OCI-LY3 (cell line): Measurements from ENCODE around the gene STAM2.
"Not testable (repeated sequence)": the region's sequence is repeated elsewhere in the genome, so short reads cannot be mapped to it uniquely, and the experiment has no call there.

ENCODE experiments used
- H2AFZ ChIP-seq: fragments of 200-600, 300-600 bp; shearing (Covaris generic); 2 replicates; pipeline ENCODE4 v1.6.0; 2014; ENCODE audit warnings: antibody characterized with exemption, low read depth, low read length
- H3K27ac ChIP-seq: fragments of 200-600, 300-600 bp; sonication (generic); 2 replicates; pipeline ENCODE4 v1.5.1; 2014; ENCODE audit warnings: mild to moderate bottlenecking, low read length, moderate library complexity, mixed read lengths
- H3K27me3 ChIP-seq: fragments of 200-600, 300-600 bp; sonication (generic); 2 replicates; pipeline ENCODE4 v1.6.1; 2014; ENCODE audit warnings: low read depth, low read length, mixed read lengths
- H3K36me3 ChIP-seq: fragments of 200-600, 300-600 bp; sonication (generic); replicated peaks from 2 replicates; pipeline ENCODE3; 2014; ENCODE audit warnings: low read depth, low read length, mixed read lengths
- H3K4me1 ChIP-seq: fragments of 300-600, 200-600 bp; sonication (generic); 2 replicates; pipeline ENCODE4 v1.6.1; 2014; ENCODE audit warnings: low read length, mixed read lengths
- H3K4me2 ChIP-seq: fragments of 200-600, 300-600 bp; sonication (generic); 2 replicates; pipeline ENCODE4 v1.6.1; 2014; ENCODE audit warnings: low read length, mixed read lengths
- H3K4me3 ChIP-seq: fragments of 300-600, 200-600 bp; sonication (generic); 2 replicates; pipeline ENCODE4 v1.5.1; 2014; ENCODE audit warnings: antibody characterized with exemption, mild to moderate bottlenecking, low read length, moderate library complexity
- H3K79me2 ChIP-seq: fragments of 300-600, 200-600 bp; shearing (Covaris generic); 2 replicates; pipeline ENCODE4 v1.6.1; 2014; ENCODE audit warnings: mild to moderate bottlenecking, low read length, mixed read lengths
- H3K9ac ChIP-seq: fragments of 300-600, 200-600 bp; shearing (Covaris generic); 2 replicates; pipeline ENCODE4 v1.6.0; 2014; ENCODE audit warnings: mild to moderate bottlenecking, low read length, moderate library complexity
- H3K9me3 ChIP-seq: fragments of 200-600, 300-600 bp; shearing (Covaris generic); 2 replicates; pipeline ENCODE4 v1.6.1; 2014; ENCODE audit warnings: low read length, mixed read lengths; ENCODE audit not compliant: insufficient read depth
- H4K20me1 ChIP-seq: fragments of 200-600, 300-600 bp; sonication (generic); 2 replicates; pipeline ENCODE4 v1.6.1; 2016; ENCODE audit warnings: low read length, mixed read lengths; ENCODE audit not compliant: insufficient read depth
- CTCF ChIP-seq: fragments of 200-600, 300-600 bp; sonication (generic); IDR thresholded peaks from 2 replicates; pipeline ENCODE4 v1.5.1; 2014; ENCODE audit warnings: antibody characterized with exemption, low read length, low read depth
- EZH2phosphoT487 ChIP-seq: fragments of 200-600 bp; shearing (Covaris generic); IDR thresholded peaks from 2 replicates; pipeline ENCODE4 v1.6.1; 2018; ENCODE audit warnings: antibody characterized with exemption, mixed run types, low read depth

STAM2 gene

GRCh38 chr2:152174574-152174973 lies 989 bp downstream of the STAM2 start:
- Histone ChIP-seq H2AFZ (peak overlapping the region; percentile 85), H4K20me1 (no peaks in the 10 kb centered on the region), H3K9ac (peak overlapping the region; percentile 83), H3K4me1 (peaks cover 22% of the 10 kb centered on the region), H3K79me2 (peaks cover 38% of the 10 kb centered on the region), H3K4me3 (peak overlapping the region; percentile 91), H3K27me3 (no peaks in the 10 kb centered on the region), H3K36me3 (no peaks in the 10 kb centered on the region), H3K27ac (peak overlapping the region; percentile 79), H3K9me3 (no peaks in the 10 kb centered on the region), H3K4me2 (peak overlapping the region; percentile 87)
- TF ChIP-seq CTCF (no peak), EZH2phosphoT487 (no peak)

DNA sequence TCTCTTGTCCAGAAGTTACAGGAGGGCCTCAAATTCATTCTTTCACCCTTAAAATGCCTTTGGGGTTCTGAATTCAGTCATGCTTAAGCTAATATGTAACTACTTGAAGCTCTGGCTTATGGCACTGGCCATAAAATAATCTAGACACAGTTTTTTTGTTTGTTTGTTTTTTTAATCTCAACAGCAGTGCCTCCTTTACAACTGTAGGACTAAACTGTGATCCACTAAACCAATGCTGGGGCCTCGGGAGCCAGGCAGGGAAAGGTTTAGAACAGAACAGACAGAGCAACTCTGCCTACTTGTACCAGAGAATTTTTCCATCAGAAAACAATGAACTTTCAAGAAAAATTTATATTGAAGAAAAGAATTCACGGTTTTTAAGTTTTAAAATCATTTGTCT lies 1.7 kb downstream of the STAM2 start:
- H3K9ac ChIP-seq = no peak overlapping the region

GRCh38 chr2:152172201-152172785 lies 3.3 kb downstream of the STAM2 start:
- not testable (repeated sequence) for H3K4me2 ChIP-seq, H3K27ac ChIP-seq, H3K4me3 ChIP-seq, H3K9ac ChIP-seq, H3K27me3 ChIP-seq, H3K9me3 ChIP-seq, H2AFZ ChIP-seq, H3K36me3 ChIP-seq, H4K20me1 ChIP-seq
- Histone ChIP-seq H3K79me2 (peaks cover 54% of the 10 kb centered on the region), H3K4me1 (peaks cover 22% of the 10 kb centered on the region)

More for the DNA sequence above, 1.7 kb downstream of the STAM2 start:
- Histone ChIP-seq H3K4me2 (peak overlapping the region; percentile 87; the same call in 1 of the 2 replicates), H4K20me1 (no peaks in the 10 kb centered on the region), H3K79me2 (peaks cover 45% of the 10 kb centered on the region), H3K4me3 (no peak overlapping the region; the same call in 1 of the 2 replicates), H3K27me3 (no peaks in the 10 kb centered on the region), H3K9me3 (no peaks in the 10 kb centered on the region), H3K4me1 (peaks cover 22% of the 10 kb centered on the region), H3K36me3 (no peaks in the 10 kb centered on the region), H2AFZ (no peak overlapping the region), H3K27ac (no peak overlapping the region)
- no peak for TF ChIP-seq EZH2phosphoT487

DNA sequence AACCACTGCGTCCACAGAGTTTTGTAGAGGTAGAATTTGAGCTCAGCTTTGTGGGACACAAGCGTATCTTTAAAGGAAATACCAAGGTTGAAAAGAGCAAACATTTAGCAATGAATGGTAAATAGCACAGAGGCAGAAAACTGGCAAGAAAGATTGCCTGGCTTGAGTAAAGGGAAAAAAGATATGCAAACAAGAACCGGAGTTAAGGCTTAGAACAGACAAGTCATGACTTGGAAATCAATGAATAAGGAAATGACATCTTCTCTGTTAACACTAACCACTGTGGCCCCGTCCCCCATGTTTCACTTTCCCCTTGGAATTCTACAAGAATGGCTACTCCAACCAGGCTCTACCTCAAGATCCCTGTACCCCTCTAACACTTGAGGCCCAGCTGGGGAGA lies 3.8 kb downstream of the STAM2 start:
- H2AFZ ChIP-seq = no peak overlapping the region
- H3K27me3 ChIP-seq = no peaks in the 10 kb centered on the region
- H3K4me3 ChIP-seq = no peak overlapping the region
- H3K27ac ChIP-seq = no peak overlapping the region
- no peak for TF ChIP-seq EZH2phosphoT487
- no peak for TF ChIP-seq CTCF
- H3K9me3 ChIP-seq = no peaks in the 10 kb centered on the region
- peaks cover 24% of the 10 kb centered on the region for H3K4me1 ChIP-seq
- no peaks in the 10 kb centered on the region for H4K20me1 ChIP-seq
- H3K79me2 ChIP-seq = peaks cover 58% of the 10 kb centered on the region
- H3K4me2 ChIP-seq = 0 out of 2 replicates have a peak overlapping the region, but pooled peaks have one; percentile 8
- H3K36me3 ChIP-seq = no peaks in the 10 kb centered on the region
- H3K9ac ChIP-seq = no peak overlapping the region

GRCh38 chr2:152169158-152169557 lies 6.4 kb downstream of the STAM2 start:
- not testable (repeated sequence) for H3K4me3 ChIP-seq

DNA sequence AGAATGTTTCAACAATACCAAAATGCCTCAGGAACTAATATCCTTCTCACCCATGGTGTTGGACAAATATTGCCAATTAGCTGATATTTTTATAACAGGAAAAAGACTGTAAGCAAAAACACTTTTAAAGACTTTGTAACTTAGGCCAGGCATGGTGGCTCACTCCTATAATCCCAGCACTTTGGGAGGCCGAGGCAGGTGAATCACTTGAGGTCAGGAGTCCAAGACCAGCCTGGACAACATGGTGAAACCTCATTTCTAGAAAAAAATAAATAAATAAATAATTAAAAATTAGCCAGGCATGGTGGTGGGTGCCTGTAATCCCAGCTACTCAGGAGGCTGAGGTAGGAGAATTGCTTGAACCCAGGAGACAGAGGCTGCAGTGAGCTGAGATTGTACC lies 8.1 kb downstream of the STAM2 start:
- H3K36me3 ChIP-seq, H3K27ac ChIP-seq, H2AFZ ChIP-seq, H3K4me2 ChIP-seq, H3K9ac ChIP-seq, H3K9me3 ChIP-seq, H3K27me3 ChIP-seq, H3K4me3 ChIP-seq, H4K20me1 ChIP-seq: not testable (repeated sequence)
- H3K4me1 ChIP-seq = peaks cover 19% of the 10 kb centered on the region
- peaks cover 60% of the 10 kb centered on the region for H3K79me2 ChIP-seq

More at GRCh38 chr2:152169158-152169557, 6.4 kb downstream of the STAM2 start:
- not testable (repeated sequence) for H3K27ac ChIP-seq, H3K27me3 ChIP-seq, H3K36me3 ChIP-seq, H4K20me1 ChIP-seq, H3K4me2 ChIP-seq, H2AFZ ChIP-seq, H3K9me3 ChIP-seq, H3K9ac ChIP-seq
- Histone ChIP-seq H3K79me2 (peaks cover 68% of the 10 kb centered on the region), H3K4me1 (peaks cover 24% of the 10 kb centered on the region)
